Stomach (tissue), 4 donors: ENCODE results near the gene TGFBR3L.

Experiments
- CTCF ChIP-seq, 7 experiments: fragments of 450-650 bp in 4 of 7; fragments of 200-600 bp in 3 of 7; sonication (generic) in 3 of 7; IDR thresholded peaks; one replicate each; pipeline ENCODE4 v1.5.1; 2016 to 2019; ENCODE audit warnings: antibody characterized with exemption in 7 of 7, control low read depth in 2 of 7, mild to moderate bottlenecking in 1 of 7
- EP300 ChIP-seq: sonication (generic); formaldehyde crosslinking; IDR thresholded peaks from one replicate; pipeline ENCODE4 v1.6.1; 2017; ENCODE audit warnings: antibody characterized with exemption
- POLR2A ChIP-seq, 4 donors: fragments of 450-650 bp; IDR thresholded peaks; one replicate each; pipeline ENCODE4 v1.6.1; 2016; ENCODE audit warnings: antibody characterized with exemption in 4 of 4, control low read depth in 2 of 4, mild to moderate bottlenecking in 1 of 4, moderate library complexity in 1 of 4
- POLR2AphosphoS5 ChIP-seq, 3 donors: sonication (generic); formaldehyde crosslinking; IDR thresholded peaks; one replicate each; pipeline ENCODE4 v1.6.1; 2016; ENCODE audit warnings: antibody characterized with exemption in 3 of 3

DNA sequence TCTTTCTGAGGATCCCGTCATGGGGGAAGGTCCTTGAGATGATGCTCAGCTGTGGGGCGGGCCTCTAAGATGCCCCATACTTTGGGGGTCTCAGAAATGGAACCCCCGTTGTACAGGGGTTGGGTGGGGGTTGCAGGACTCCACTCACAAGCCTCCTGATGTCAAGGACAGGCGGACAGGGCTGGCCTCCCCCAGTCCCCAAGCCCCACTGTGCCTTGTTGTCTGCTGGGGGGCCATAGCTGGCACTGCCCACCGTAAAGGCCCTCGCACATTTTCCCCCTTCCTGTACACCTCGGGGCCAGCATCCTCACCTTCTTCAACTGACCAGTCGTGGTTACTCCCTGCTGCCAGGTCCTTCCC, 8.2 kb downstream of the TGFBR3L start:
- TF ChIP-seq POLR2A (IDR thresholded peaks at IDR 0.05) (no peak), CTCF (IDR thresholded peaks at IDR 0.05) (no peak), POLR2AphosphoS5 (IDR thresholded peaks at IDR 0.05) (no peak), EP300 (no peak)
